Right hindlimb (tissue), 1 donor: ENCODE measurements around the gene C6orf47.
"Not testable (repeated sequence)": the region's sequence is repeated elsewhere in the genome, so short reads cannot be mapped to it uniquely, and the experiment has no call there.

Experiments used
- DNase-seq: peaks from one replicate; pipeline ENCODE4 v3.0.0-alpha.2; 2018

The C6orf47 gene, protein sequence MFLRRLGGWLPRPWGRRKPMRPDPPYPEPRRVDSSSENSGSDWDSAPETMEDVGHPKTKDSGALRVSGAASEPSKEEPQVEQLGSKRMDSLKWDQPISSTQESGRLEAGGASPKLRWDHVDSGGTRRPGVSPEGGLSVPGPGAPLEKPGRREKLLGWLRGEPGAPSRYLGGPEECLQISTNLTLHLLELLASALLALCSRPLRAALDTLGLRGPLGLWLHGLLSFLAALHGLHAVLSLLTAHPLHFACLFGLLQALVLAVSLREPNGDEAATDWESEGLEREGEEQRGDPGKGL

DNA sequence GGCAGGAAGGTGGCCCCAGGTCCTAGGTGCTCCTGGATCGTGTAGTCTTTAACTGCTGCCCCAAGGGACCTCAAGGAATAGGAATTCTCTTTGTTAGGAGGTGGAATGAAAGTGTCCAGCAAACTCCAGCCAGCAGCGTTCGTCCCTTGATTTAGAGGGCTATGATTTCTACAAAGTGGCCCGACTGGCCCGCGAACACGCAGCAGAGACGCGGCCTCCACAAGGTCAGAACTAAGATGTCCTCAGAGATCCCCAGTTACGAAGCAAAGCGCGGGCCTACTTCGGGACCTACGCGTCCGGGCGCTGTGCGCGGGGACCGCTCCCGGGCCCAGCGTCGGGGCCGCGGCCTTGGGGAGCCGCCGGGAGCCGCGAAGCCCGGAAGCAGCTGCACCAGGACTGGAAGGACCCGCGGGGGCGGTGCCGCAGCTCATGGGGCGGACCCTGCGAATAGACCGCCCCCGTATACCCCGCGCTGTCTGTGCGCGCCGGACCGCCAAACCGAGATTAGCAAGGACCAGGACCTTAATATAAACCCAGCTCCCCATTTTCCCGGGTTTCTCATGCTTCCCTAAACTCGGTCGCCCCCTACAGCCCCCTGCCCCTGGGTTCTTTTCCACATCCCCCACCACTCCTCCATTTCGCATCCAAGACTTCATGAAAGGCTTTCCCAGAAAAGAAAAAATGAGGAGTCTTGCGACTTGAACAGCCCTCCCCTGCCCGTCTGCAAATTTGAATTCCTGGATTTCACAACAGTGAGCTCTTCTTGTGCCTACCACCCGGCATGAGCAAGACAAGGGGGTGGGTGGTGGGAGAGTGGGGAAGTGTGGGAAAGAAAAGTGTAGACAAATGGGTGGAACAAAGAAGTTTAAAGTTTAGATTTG lies at the start of gene C6orf47:
TSS of gene C6orf47 (minus strand) at position 398 of the 881 bp plus-strand sequence. CDS start 831 bp downstream, outside the sequence.
- peak; percentile 93 for DNase-seq

DNA sequence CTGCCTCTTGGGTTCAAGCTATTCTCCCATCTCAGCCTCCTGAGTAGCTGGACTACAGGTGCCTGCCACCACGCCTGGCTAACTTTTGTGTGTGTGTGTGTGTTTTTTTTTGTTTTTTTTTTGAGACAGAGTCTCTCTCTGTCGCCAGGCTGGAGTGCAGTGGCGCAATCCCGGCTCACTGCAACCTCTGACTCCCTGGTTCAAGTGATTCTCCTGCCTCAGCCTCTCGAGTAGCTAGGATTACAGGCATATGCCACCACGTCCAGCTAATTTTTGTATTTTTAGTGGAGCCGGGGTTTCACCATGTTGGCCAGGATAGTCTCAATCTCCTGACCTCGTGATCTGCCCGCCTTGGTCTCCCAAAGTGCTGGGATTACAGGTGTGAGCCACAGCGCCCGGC lies 48.6 kb upstream of the C6orf47 start:
- not testable (repeated sequence) for DNase-seq

DNA sequence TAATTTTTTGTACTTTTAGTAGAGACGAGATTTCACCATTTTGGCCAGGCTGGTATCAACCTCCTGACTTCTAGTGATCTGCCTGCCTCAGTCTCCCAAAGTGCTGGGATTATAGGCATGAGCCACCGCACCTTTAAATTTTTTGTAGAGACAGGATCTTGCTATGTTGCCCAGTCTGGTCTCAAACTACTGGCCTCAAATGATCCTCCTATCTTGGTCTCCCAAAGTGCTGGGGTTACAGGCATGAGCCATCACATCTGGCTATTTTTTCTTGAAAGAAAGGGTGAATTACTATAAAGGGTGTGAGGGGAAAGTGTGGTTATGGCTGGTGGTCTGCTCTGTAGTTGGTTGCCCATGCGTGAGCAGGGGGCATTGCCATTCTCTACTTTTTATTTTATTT lies 47.6 kb upstream of the C6orf47 start:
- no peak for DNase-seq

DNA sequence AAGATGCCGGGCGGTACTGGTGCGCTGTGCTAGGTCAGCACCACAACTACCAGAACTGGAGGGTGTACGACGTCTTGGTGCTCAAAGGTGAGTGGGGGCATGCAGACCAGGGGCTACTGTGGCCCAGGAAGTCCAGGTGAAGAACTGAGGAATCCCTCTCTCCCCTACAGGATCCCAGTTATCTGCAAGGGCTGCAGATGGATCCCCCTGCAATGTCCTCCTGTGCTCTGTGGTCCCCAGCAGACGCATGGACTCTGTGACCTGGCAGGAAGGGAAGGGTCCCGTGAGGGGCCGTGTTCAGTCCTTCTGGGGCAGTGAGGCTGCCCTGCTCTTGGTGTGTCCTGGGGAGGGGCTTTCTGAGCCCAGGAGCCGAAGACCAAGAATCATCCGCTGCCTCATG lies 47.1 kb upstream of the C6orf47 start:
- no peak for DNase-seq

DNA sequence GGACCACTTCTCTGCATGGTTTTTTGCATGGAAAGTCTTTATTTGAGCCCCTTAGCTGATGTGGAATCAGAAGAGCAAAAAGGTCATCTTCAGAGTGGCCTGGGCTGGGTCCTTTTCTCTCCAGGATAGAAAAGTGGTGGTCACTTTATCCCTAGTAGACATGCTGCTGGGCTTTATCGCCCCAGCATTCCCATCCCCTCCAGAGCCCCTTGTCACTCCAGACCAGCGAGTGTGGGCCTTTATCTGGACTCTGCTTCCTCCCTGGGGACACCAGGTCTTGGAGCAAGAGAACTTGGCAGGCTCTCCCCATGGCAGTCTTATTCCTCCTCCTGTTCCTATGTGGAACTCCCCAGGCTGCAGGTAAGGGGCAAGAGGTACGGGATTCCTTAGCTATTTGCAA lies 46.0 kb upstream of the C6orf47 start, which contains the start of gene LY6G6F:
TSS of gene LY6G6F (plus strand) at position 268 of the 400 bp plus-strand sequence. CDS start at position 309, 41 bp downstream.
- DNase-seq = no peak

DNA sequence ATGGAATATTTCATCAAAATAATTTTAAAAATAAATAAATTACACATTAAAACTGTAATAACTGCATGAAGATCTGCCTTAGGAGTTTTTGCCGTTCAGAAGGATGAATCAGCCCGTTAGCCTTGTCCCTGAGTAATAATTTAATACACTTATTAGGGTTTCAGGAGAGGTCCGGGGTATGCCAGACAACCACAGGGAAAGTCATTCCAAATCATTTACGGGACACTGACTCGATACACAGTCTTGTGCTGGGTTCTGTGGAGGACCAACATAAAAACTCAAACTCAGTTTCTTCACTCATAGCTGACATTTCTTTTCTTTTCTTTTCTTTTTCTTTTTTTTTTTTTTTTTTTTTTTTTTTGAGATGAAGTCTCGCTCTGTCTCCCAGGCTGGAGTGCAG lies 45.4 kb upstream of the C6orf47 start:
- no peak for DNase-seq

DNA sequence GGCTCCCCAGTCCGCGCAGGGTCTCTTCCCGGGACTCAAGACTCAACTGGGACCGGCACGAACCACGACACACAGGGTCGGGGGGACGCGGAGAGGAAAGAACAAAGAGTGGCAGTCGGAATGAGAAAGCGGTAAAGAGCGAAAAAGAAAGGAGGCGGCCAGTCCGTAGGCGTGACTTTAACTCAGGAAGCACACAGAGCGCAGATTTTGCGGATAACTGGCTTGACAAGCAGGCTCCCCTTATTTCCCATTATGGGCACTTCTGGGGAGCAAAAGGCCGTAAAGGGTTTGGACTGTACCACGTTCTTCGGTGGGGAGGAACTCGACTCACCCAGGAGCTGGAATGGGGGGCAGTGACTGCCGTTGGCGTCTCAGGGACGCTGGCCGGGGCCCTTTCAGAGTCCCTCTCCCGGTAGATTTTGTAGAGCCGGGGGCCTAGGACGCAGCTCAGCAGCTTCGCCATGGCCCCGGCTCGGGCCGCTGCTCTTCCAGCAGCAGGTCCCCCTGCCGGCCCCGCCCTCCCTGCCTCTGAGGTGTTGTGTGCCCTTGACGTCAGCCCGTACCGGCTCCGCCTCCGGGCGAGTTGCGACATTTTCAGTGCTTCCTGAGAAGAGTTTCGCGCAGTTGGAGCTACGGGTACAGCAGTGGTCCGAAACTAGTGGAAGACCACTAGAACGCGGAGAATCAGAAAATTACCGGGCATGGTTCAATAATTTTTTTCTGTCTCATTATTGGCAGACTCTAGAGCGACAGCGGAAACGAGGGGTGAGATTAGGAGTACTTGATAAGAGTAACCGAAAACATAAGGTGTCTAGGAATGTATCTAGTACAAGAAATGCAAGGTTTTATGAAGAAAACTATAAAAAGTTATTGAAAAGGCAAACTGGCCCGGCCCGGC lies 42.5 kb upstream of the C6orf47 start, which contains the start of gene ABHD16A:
TSS of gene ABHD16A (minus strand) at position 506 of the 898 bp plus-strand sequence. CDS start at position 463, 43 bp downstream.
- peak; percentile 99 for DNase-seq

DNA sequence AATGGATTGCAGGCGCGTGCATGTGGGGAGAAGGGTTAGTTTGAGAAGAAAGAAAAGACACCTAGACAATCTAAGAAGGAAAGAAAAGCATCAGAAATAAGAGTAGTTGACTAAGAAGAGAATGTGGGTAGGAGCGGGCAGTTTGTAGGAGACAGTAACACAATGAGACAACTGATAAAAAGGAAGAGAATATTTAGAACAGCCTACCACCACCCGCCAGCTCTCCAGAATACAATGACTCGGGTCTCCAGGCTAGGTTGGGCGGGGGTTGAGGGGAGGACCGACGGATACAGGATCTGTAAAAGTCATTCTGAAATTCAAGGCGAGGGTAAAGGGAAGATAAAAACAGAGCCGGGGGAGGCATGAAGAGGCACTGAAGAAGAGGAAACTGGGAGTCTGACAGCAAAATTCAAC lies 41.8 kb upstream of the C6orf47 start:
- DNase-seq = no peak

DNA sequence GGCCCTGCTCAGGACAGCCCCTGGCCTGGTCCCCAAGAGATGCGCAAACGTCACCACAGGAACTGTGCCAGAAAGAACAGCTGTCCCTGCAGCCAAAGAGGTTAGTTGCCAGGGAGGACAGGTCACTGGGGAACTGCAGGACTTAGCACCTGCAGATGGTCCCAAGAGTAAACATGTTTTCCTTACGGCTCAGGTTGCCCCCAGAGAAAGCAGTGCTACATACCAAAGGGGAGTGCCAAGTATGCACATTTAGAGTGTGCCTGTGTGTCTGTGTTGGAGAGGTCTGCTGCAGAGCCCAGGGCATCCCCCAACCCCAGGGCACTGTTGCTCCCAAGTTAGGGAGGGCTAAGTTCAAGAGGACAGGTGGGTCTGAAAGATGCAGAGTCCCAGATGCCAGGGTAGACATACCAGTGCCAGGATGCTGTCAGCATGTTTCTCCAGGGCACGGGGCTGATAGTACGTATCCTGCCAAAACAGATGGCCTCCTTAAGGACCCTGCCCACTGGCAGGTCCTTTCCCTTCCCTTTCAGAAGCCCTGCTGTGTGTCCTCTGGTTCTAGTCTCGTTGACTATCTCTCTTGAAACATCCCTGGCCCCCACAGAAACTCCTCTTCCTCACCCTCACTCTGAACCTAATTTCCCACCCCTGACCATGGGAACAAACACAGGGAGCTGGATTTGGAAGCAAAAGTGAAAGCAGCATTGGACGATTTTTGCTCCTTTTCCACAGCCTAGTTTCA lies 41.3 kb upstream of the C6orf47 start:
- DNase-seq = peak; percentile 64

DNA sequence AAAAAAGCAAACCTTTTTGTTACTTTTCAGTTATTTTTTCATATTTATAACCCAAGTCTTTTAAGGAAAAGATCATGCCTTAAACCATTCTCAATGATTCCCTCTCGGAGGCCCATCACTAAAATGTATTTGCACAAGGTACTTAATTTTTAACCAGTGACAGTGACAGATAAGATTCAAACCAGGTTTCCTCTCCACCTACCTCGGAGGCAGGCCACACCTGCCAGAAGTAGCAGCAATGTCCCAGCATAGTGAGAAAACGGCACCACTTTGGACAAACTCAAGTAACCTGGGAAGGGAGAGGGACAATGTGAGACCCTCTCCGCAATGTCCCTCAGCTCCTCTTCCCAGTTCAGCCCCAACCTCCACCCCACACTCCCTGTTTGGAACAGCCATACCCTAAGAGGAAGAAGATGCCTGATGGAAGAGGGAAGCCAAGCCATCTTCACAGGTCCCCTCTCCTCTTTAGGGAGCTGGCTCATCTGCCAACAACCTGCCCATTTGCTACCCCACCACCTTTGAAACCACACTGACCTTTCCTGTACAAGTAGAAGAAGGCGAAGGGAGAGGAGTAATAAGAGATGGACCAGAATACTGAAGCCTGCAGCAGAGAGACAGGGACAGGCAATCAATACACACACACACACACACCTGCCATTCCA lies 40.3 kb upstream of the C6orf47 start:
- no peak for DNase-seq

DNA sequence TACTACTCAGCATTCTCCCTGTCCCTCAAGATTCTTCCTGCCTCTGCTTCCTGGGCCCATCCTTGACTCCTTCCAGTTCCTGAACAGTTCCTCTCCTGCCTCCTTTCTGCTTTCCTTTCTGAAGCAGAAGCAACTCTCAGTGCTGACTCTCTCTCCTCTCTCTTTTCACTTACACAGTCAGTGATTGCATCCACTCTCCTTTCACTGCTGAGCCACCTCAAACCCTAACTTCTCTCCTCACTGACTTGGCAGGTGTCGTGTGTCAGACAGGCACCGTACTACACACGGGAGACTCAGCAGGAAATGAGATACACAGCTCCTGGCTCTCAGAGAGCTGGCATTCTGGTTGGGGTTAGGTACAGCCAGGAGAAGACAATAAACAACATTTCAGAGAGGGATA lies 37.0 kb upstream of the C6orf47 start:
- DNase-seq = no peak

DNA sequence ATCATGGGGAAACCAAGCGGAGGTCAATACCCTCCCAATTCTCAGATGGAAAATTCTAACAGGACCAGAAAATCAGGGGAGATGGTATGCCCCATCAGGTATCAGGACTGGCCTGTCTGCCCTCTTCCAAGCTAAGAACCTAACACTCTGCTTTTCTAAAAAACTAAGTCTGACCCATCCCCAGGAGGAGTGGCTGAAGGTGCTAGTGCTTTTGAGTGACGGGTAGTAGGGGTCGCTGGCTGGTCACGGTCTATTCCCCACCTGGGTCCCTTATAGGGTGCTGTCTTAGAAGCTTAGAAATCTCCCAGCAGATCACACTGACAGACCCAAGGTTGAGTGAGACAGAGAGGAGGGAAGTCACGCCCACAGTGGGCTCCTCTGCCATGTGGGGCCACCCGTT lies 33.0 kb upstream of the C6orf47 start:
- DNase-seq = no peak

DNA sequence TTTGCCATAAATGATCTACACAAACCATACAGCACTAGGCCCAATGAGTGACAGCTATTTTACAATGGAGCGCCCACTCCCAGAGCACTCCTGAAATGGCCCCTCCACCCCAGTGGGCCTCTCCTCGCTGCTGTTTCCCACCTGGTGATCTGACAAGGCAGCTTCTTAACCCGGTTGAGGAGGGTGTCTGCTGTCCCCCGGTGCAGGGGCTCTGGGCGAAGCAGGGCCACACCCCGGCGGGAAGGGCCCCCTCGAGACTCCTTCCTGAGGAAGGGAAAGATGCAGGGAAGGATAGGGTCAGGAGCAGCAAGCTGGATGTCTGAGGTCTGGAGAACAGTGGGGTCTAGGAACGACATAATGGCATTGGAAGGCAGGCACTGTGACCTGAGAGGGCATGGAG lies 32.3 kb upstream of the C6orf47 start:
- no peak for DNase-seq

DNA sequence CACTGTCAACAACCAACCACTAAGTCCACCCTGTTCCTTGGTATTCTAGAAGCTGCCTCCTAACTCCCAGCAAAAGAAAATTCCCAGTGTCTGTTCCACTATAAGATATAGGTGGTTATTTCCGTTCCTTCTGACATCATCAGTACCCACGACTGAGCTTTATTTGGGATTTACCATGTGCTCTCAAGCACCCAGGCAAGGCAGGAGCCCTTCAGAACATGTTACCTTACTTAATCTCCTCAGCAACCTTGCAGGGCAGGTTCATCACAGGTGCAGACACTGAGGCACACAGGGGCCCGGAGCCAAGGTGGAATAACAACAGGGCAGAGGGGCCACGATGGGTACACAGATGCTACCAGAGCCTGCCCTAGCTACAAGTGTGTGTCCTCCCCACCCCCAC lies 31.8 kb upstream of the C6orf47 start:
- DNase-seq = no peak

DNA sequence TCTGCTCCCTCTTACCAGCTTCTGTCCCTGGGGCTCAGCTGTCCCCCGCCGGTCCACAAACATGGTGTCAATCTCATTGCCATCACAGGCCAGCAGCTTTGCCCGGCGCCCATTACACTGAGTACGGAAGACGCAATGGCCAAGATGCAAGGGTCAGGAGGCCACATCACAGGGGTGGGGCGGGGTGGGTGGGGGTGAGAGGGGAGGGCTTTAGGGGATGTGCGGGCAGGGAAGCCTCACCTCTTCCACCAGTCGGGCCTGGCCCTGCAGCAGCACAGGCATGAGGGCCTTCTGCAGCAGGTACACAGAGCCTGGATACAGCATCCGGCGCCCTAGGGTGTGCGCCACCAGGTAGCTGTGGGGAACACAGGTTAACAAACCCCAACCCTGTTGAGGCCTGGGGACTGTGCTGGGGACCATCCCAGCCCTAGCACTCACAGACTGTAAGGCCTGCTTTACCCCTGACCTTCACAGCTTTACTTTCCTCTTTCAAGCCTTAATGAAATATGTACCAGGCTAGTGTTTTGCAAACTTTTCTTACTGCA lies 31.1 kb upstream of the C6orf47 start:
- no peak for DNase-seq

DNA sequence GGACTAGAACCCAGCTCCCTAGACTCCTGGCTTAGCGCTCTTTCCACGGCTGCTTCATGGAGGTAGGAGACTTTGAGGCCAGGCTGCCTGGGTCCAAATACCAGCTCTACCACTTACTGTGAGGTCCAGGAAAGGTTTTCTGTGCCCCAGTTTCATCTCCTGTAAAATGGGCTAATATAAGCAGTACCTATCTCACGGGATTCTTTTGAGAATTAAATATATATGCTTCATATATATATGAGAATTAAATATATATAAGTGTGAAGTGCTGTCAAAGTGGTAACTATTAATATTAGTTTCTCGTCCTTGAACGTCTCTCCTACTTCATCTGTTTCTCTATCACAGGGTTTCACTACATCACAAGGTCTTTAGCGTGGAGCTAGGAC lies 30.5 kb upstream of the C6orf47 start:
- no peak for DNase-seq

DNA sequence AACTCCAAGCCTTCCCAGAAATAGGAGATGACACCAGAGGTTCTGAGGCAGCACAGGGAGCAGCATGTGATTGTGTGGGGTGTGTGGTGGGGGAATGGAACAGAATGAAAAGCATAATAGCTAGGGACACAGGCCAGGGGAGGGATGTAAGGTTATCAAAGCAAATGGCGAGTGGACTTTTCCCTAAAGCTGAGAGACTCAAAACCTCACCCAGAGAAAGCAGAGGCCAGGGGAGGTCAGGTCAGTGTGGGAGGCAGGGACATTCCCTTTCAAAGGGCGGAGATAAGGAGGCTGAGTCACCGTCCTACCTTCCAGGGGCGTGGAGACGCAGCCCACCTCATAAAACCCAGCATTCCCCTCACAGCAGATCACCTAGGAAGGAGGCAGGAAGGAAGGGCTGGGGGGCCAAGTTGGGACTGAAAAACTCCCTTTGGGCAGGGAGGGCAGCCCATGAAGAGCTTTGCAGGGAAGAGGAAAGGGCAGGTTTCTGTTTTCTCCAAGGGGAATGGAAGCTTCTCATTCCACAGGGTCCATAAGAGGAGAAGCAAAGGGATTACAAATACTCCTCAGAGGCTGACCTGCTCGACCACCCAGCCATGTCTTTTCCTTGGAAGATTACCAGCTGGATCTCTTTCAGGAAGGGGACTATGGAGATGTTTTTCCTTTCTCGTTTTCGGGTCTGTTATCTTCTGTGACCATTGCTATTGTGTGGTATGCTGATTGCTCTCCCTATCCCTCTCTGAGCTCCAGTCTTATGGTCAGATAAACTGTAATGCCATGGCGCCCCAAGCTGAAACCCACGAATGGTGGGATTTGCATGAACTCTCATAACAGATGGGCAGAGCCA lies 29.9 kb upstream of the C6orf47 start:
- DNase-seq = no peak

DNA sequence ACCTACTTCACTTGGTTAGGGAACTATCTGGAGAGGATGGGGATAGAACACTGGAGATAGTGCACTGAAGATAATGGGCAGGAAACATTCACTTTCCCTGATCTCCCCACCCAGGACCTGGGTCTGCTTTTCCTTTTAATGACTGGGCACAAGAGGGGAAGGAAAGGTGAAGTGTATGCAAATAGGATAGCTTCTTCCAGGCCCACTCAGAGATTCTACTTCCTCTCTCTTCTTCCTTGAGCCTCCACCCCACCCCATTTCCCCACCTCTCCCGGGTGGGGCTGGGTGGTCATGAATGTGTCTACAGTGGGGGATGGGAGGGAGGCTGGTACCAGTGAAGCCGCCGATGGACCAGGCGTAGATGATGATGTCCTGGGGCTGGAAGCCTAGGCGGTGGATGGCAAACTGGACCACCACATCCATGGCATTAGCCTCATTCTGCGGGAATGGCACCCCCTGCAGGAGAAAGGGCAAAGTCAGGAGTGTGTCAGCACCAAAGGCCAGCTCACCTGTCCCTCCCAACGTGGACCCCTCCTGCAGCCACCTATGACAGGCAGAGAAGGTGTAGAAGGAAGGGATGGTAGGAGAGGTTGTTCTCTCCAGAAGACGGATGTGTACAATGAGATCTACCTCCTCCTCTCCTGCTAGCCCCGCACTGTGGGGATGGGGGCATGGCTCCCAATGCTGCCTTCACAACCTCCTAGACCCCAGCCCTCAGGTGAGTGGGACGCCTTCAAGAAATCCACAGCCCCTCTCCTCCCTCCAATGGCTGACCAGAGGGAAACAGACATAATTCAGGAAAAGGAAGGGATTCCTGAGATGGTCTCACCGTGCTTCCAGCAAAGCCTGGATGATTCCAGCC lies 28.9 kb upstream of the C6orf47 start:
- no peak for DNase-seq
